GM23248 (cell line): ENCODE measurements around the gene ARHGAP4. TPM values are rescaled to one million over a fixed set of nuclear protein-coding genes. Genes with fewer than 3 reads are reported as not detected.

Experiments
- DNase-seq: peaks from one replicate; pipeline ENCODE4 v3.0.0-alpha.2; 2015
- H2AFZ ChIP-seq: fragments of 200-600 bp; sonication (generic); 2 replicates; pipeline ENCODE4 v1.6.1; 2016; ENCODE audit warnings: antibody characterized with exemption
- H3F3A ChIP-seq: fragments of 200-600 bp; sonication (generic); 2 replicates; pipeline ENCODE4 v1.6.1; 2016; ENCODE audit warnings: mild to moderate bottlenecking, antibody characterized with exemption, mixed run types; ENCODE audit not compliant: insufficient read depth
- H3K27ac ChIP-seq: fragments of 200-600 bp; sonication (generic); 2 replicates; pipeline ENCODE4 v1.5.1; 2016; ENCODE audit warnings: mild to moderate bottlenecking
- H3K27me3 ChIP-seq: fragments of 200-600 bp; sonication (generic); replicated peaks from 2 replicates; pipeline ENCODE4 v1.6.1; 2016; ENCODE audit warnings: mild to moderate bottlenecking; ENCODE audit not compliant: insufficient read depth
- H3K36me3 ChIP-seq: fragments of 200-600 bp; sonication (generic); 2 replicates; pipeline ENCODE4 v1.6.1; 2016; ENCODE audit warnings: low read depth, mild to moderate bottlenecking
- H3K4me1 ChIP-seq: fragments of 200-600 bp; sonication (generic); 2 replicates; pipeline ENCODE4 v1.6.1; 2016; ENCODE audit warnings: mild to moderate bottlenecking; ENCODE audit not compliant: insufficient read depth
- H3K4me2 ChIP-seq: fragments of 200-600 bp; sonication (generic); one replicate; pipeline ENCODE4 v1.6.1; 2016; ENCODE audit warnings: mild to moderate bottlenecking; ENCODE audit not compliant: unreplicated experiment
- H3K4me3 ChIP-seq: fragments of 200-600 bp; sonication (generic); 2 replicates; pipeline ENCODE4 v1.5.1; 2016; ENCODE audit warnings: mild to moderate bottlenecking
- H3K79me2 ChIP-seq: fragments of 200-600 bp; sonication (generic); 2 replicates; pipeline ENCODE4 v1.6.1; 2016; ENCODE audit warnings: mild to moderate bottlenecking; ENCODE audit not compliant: insufficient read depth
- H3K9ac ChIP-seq: fragments of 200-600 bp; sonication (generic); 2 replicates; pipeline ENCODE4 v1.6.1; 2016; ENCODE audit warnings: mild to moderate bottlenecking
- H3K9me2 ChIP-seq: fragments of 200-600 bp; sonication (generic); 2 replicates; pipeline ENCODE4 v1.6.1; 2016; ENCODE audit warnings: mixed run types, mild to moderate bottlenecking, moderate library complexity; ENCODE audit not compliant: insufficient read depth
- H3K9me3 ChIP-seq: fragments of 200-600 bp; sonication (generic); one replicate; pipeline ENCODE4 v1.6.1; 2017; ENCODE audit warnings: low read depth
- H4K20me1 ChIP-seq: fragments of 200-600 bp; sonication (generic); 2 replicates; pipeline ENCODE4 v1.6.0; 2016; ENCODE audit not compliant: insufficient read depth
- EZH2 ChIP-seq: fragments of 200-600 bp; sonication (generic); IDR thresholded peaks from 2 replicates; pipeline ENCODE4 v1.6.1; 2018; ENCODE audit warnings: antibody characterized with exemption, mild to moderate bottlenecking; ENCODE audit not compliant: insufficient read depth, poor library complexity, severe bottlenecking
- EZH2phosphoT487 ChIP-seq: fragments of 200-600 bp; sonication (generic); IDR thresholded peaks from 2 replicates; pipeline ENCODE4 v1.6.1; 2018; ENCODE audit warnings: antibody characterized with exemption, moderate library complexity, mild to moderate bottlenecking, low read depth; ENCODE audit not compliant: insufficient read depth
- WGBS, 2 experiments: methylation state at CpG; one replicate each; pipeline ENCODE4 v1.1.6; 2015 to 2017; ENCODE audit warnings: low lambda C conversion rate in 2 of 2, low coverage in 1 of 2; ENCODE audit errors: missing lambda C conversion rate in 2 of 2; 5-methylcytosine and 5-hydroxymethylcytosine counted together
- in situ Hi-C: fragments of 300-500 bp; cut with MboI; formaldehyde crosslinking; loops from 2 replicates; pipeline ENCODE4 v1.15.0; 2020
- polyA plus RNA-seq: library from polyadenylated mRNA; unstranded; fragments of >200 nt; fragmentation: Nextera tagmentation; extraction: Ambion mirVana; gene quantifications from 2 replicates; pipeline ENCODE4 v1.2.1, GENCODE V29; 2016
- total RNA-seq: library from RNA; depleted of rRNA; stranded (reverse); fragments of >200 nt; shearing (Covaris generic); gene quantifications from 2 replicates; pipeline ENCODE4 v1.2.3, GENCODE V29; 2014

The ARHGAP4 gene
- total and polyA plus RNA-seq, 2 experiments from 2014 or later = 0.45 to 2.8 TPM

DNA sequence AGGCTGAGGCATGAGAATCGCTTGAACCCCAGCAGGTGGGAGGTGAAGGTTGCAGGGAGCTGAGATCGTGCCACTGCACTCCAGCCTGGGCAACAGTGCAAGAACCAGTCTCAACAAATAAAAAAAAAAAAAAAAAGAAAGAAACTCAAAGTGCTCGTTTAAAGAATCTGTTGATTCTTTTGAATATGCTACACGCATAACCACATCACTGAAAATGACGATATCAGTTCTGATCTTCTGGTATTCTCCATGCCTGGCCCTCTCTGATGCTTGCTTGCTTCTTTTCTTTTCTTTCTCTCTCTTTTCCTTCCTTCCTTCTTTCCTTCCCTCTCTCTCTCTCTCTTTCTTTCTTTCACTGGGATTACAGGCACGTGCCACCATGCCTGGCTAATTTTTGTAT lies 14.3 kb downstream of the ARHGAP4 start:
- H3K4me2 ChIP-seq = no peak overlapping the region
- H3K4me1 ChIP-seq = no peaks in the 10 kb centered on the region
- WGBS, 2 experiments = 50 to 56% methylated on average over 5 to 6 of the region's 6 CpGs
- no peak overlapping the region for H3K9ac ChIP-seq
- TF ChIP-seq EZH2 = no peak
- no peak for TF ChIP-seq EZH2phosphoT487
- no peak overlapping the region for H2AFZ ChIP-seq
- DNase-seq = no peak
- no peaks in the 10 kb centered on the region for H3K9me3 ChIP-seq
- H3K27ac ChIP-seq = no peak overlapping the region
- no peaks in the 10 kb centered on the region for H3K27me3 ChIP-seq
- no peaks in the 10 kb centered on the region for H3K79me2 ChIP-seq
- in situ Hi-C loops = no loop called here
- H3K9me2 ChIP-seq = no peaks in the 10 kb centered on the region
- H4K20me1 ChIP-seq = no peaks in the 10 kb centered on the region
- no peak overlapping the region for H3K4me3 ChIP-seq
- H3F3A ChIP-seq = no peaks in the 10 kb centered on the region
- H3K36me3 ChIP-seq = no peaks in the 10 kb centered on the region

DNA sequence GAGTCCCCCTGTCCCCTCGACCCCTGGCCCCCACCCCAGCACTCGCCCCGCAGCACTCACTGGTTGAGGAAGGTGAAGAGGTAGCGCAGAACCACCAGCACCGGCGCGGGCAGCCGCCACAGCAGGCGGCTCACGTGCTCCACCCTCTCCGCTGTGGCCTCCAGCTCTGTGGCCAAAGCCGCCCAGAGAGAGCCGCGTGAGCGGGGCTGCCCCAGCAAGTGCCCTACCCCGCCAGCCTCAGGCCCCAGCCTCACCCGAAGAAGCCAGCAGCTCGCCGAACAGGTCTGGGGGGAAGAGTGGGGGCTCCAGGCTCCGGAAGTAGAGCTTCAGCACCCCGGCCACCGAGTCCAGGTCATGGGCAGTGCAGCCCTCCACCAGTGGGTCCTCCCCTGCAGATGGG lies 15.6 kb downstream of the ARHGAP4 start:
- no peak overlapping the region for H3K27ac ChIP-seq
- no peak overlapping the region for H3K4me3 ChIP-seq
- no peaks in the 10 kb centered on the region for H3K27me3 ChIP-seq
- no peaks in the 10 kb centered on the region for H3F3A ChIP-seq
- H3K4me2 ChIP-seq = no peak overlapping the region
- H3K4me1 ChIP-seq = no peaks in the 10 kb centered on the region
- WGBS, 2 experiments = 76 to 77% methylated on average over 6 to 15 of the region's 22 CpGs
- no peak overlapping the region for H2AFZ ChIP-seq
- H3K9me2 ChIP-seq = no peaks in the 10 kb centered on the region
- TF ChIP-seq EZH2 (no peak), EZH2phosphoT487 (no peak)
- H3K79me2 ChIP-seq = no peaks in the 10 kb centered on the region
- H4K20me1 ChIP-seq = no peaks in the 10 kb centered on the region
- DNase-seq = no peak
- H3K9me3 ChIP-seq = no peaks in the 10 kb centered on the region
- in situ Hi-C loops = no loop called here
- no peaks in the 10 kb centered on the region for H3K36me3 ChIP-seq
- no peak overlapping the region for H3K9ac ChIP-seq

DNA sequence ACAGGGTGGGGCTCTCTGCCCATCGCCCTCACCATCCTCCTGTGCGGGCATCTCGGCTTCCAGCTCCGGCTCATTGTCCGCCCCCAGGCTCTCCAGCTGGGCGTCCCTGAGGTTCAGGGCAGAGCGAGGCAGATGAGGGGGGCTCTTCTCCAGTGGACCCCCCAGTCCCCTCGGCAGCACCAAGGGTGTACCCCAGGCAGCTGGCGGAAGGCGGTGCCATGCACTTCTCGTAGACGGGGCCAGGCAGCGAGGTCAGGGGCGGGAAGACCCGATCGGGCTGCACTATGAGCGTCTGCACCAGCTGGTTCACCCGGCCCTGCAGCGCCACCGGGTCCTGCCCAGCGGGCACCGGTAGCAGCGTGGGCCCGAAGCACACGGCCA lies 16.1 kb downstream of the ARHGAP4 start:
- H3K36me3 ChIP-seq = no peaks in the 10 kb centered on the region
- no peaks in the 10 kb centered on the region for H3K4me1 ChIP-seq
- no peak for DNase-seq
- 86 to 88% methylated on average over 8 to 22 of the region's 25 CpGs for WGBS, 2 experiments
- H3K9me2 ChIP-seq = no peaks in the 10 kb centered on the region
- TF ChIP-seq EZH2phosphoT487 (no peak), EZH2 (no peak)
- H3K79me2 ChIP-seq = no peaks in the 10 kb centered on the region
- no peak overlapping the region for H2AFZ ChIP-seq
- H3K4me3 ChIP-seq = no peak overlapping the region
- in situ Hi-C loops = no loop called here
- H3K27ac ChIP-seq = no peak overlapping the region
- H3K9ac ChIP-seq = no peak overlapping the region
- no peaks in the 10 kb centered on the region for H3F3A ChIP-seq
- H3K4me2 ChIP-seq = no peak overlapping the region
- H3K9me3 ChIP-seq = no peaks in the 10 kb centered on the region
- H4K20me1 ChIP-seq = no peaks in the 10 kb centered on the region
- no peaks in the 10 kb centered on the region for H3K27me3 ChIP-seq

DNA sequence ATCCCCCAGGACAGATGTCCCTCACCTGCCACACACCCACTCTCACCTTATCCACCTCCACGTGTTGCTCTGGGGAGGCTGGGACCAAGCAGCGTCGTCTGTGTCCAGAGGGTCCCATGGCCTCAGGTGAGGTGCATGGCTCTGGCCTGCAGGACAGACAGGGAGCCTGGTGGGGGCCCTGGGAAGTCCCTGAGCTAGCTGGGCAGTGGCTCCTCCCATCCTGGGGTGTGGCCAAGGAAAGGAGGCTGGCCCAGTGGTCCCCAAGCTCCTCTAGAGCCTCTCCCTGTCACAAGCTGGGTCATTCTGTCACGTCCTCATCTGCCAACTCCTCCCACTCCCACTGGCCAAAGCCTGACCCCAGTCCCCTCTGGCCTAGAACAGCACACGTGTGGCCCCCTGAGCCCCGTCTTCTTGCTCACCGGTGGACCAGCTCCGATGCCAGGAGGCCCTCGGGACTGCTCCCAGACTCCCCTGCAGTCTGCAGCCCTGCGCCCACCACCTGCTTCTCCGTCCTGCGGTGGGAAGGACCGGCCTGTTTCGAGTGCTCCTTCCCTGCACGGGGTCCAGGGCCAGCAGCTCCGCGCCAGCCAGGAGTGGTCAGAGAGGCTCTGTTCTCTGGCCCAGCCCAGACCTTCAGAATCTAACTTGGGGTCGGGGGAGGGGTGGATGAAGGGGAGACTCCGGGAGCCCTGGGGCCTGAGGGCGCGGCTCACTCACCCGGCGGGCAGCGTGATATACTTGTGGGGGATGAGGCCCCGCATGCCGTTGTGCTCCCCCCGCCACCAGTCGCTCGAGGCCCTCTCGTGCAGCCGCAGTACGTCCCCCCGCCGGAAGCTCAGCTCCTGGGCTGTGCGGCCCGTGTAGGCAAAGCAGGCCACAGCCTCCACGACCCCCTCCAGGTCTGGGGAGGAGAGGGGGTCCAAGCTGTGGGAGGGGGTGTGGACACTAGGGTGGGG lies 16.8 kb downstream of the ARHGAP4 start:
- Histone ChIP-seq H3K27ac (no peak overlapping the region), H3K9ac (no peak overlapping the region), H3K9me2 (no peaks in the 10 kb centered on the region), H3F3A (no peaks in the 10 kb centered on the region), H4K20me1 (no peaks in the 10 kb centered on the region), H3K4me2 (no peak overlapping the region), H3K4me3 (no peak overlapping the region), H3K9me3 (no peaks in the 10 kb centered on the region), H2AFZ (no peak overlapping the region), H3K4me1 (no peaks in the 10 kb centered on the region), H3K36me3 (no peaks in the 10 kb centered on the region), H3K27me3 (no peaks in the 10 kb centered on the region), H3K79me2 (no peaks in the 10 kb centered on the region)
- 57 to 75% methylated on average over 11 to 25 of the region's 37 CpGs for WGBS, 2 experiments
- in situ Hi-C loops = no loop called here
- no peak for TF ChIP-seq EZH2phosphoT487
- no peak for TF ChIP-seq EZH2
- no peak for DNase-seq
